HL-60 (cell line): ENCODE results near the gene SLC29A3.

Source experiments
- DNase-seq, 2 experiments: peaks; one replicate each; pipeline ENCODE4 v3.0.0-alpha.2; 2010 to 2020; ENCODE audit warnings: low read depth in 1 of 2, low spot score in 1 of 2
- H3K27ac ChIP-seq: fragments of 250-450 bp; sonication (Bioruptor Pico); replicated peaks from 2 replicates; pipeline ENCODE4 v1.5.1; 2020; ENCODE audit warnings: mild to moderate bottlenecking, moderate library complexity
- H3K27me3 ChIP-seq: fragments of 250-450 bp; sonication (Bioruptor Pico); 2 replicates; pipeline ENCODE4 v1.5.1; 2021; ENCODE audit warnings: mild to moderate bottlenecking, moderate library complexity; ENCODE audit not compliant: insufficient read depth, poor library complexity, severe bottlenecking
- H3K4me3 ChIP-seq: replicated peaks from 2 replicates; pipeline ENCODE4 v1.5.1; 2011; ENCODE audit warnings: mild to moderate bottlenecking, control low read depth, low read length; ENCODE audit not compliant: insufficient read depth
- GABPA ChIP-seq: IDR thresholded peaks from 2 replicates; pipeline ENCODE4 v1.6.1; 2012; ENCODE audit warnings: low read depth
- POLR2AphosphoS5 ChIP-seq: IDR thresholded peaks from 2 replicates; pipeline ENCODE4 v1.6.1; 2012; ENCODE audit warnings: low read depth
- SPI1 ChIP-seq: IDR thresholded peaks from 2 replicates; pipeline ENCODE4 v1.6.1; 2012; ENCODE audit warnings: low read depth, mild to moderate bottlenecking, borderline replicate concordance
- TF ChIP-seq, protein P1 (sequence below): IDR thresholded peaks from one replicate; pipeline ENCODE4 v1.5.1; 2011; ENCODE audit warnings: low read length, control low read depth, inconsistent platforms; ENCODE audit not compliant: insufficient read depth
- TF ChIP-seq, protein P2 (sequence below): IDR thresholded peaks from 2 replicates; pipeline ENCODE4 v1.6.1; 2012; ENCODE audit warnings: low read depth; ENCODE audit not compliant: insufficient replicate concordance

The SLC29A3 gene

DNA sequence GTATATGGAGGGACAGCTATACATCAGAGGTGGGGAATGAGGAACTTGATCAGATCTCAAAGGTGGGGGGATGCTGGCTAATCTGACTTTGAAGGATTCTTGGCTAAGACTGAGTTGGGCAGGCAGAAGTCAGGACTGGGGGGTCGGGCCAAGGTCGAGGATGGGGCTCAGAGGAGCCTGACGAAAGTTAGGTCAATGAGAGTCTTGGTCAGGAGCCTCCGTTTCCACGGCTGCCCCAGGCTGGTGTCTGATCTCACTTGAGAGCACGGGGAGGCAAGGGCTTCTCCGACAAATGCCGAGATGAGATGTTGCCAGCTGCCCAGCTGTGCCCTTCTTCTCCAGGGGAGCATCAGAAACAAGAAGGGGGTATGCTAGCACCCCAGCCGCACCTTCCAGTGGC lies 5.7 kb downstream of the SLC29A3 start:
- Histone ChIP-seq H3K4me3 (no peak overlapping the region), H3K27ac (no peak overlapping the region), H3K27me3 (no peaks in the 10 kb centered on the region)
- TF ChIP-seq, protein P1, sequence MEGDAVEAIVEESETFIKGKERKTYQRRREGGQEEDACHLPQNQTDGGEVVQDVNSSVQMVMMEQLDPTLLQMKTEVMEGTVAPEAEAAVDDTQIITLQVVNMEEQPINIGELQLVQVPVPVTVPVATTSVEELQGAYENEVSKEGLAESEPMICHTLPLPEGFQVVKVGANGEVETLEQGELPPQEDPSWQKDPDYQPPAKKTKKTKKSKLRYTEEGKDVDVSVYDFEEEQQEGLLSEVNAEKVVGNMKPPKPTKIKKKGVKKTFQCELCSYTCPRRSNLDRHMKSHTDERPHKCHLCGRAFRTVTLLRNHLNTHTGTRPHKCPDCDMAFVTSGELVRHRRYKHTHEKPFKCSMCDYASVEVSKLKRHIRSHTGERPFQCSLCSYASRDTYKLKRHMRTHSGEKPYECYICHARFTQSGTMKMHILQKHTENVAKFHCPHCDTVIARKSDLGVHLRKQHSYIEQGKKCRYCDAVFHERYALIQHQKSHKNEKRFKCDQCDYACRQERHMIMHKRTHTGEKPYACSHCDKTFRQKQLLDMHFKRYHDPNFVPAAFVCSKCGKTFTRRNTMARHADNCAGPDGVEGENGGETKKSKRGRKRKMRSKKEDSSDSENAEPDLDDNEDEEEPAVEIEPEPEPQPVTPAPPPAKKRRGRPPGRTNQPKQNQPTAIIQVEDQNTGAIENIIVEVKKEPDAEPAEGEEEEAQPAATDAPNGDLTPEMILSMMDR, result no peak
- TF ChIP-seq GABPA (no peak), POLR2AphosphoS5 (no peak), SPI1 (no peak)
- TF ChIP-seq, protein P2, sequence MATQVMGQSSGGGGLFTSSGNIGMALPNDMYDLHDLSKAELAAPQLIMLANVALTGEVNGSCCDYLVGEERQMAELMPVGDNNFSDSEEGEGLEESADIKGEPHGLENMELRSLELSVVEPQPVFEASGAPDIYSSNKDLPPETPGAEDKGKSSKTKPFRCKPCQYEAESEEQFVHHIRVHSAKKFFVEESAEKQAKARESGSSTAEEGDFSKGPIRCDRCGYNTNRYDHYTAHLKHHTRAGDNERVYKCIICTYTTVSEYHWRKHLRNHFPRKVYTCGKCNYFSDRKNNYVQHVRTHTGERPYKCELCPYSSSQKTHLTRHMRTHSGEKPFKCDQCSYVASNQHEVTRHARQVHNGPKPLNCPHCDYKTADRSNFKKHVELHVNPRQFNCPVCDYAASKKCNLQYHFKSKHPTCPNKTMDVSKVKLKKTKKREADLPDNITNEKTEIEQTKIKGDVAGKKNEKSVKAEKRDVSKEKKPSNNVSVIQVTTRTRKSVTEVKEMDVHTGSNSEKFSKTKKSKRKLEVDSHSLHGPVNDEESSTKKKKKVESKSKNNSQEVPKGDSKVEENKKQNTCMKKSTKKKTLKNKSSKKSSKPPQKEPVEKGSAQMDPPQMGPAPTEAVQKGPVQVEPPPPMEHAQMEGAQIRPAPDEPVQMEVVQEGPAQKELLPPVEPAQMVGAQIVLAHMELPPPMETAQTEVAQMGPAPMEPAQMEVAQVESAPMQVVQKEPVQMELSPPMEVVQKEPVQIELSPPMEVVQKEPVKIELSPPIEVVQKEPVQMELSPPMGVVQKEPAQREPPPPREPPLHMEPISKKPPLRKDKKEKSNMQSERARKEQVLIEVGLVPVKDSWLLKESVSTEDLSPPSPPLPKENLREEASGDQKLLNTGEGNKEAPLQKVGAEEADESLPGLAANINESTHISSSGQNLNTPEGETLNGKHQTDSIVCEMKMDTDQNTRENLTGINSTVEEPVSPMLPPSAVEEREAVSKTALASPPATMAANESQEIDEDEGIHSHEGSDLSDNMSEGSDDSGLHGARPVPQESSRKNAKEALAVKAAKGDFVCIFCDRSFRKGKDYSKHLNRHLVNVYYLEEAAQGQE, result no peak
- no peak for DNase-seq

DNA sequence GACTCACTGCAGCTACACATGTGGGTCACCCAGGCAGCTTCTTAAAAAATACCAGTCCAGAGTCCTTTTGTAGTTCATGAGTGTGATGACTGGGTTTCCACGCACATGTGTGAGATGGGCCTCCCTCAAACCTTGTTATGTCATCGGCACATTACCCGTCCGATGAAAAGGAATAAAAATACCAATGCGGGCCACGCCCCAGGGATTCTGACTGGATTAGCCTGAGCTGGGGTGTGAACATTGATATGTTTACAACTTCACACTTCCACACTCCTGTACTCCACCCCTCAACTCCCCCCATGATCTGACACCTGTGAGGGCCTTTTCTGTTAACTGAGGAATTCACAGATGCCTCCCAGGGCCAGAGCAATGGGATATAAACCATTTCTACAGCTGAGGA lies 6.2 kb downstream of the SLC29A3 start:
- TF ChIP-seq, protein P1, result no peak
- TF ChIP-seq, protein P2, result no peak
- no peak for TF ChIP-seq SPI1
- TF ChIP-seq POLR2AphosphoS5, result no peak
- no peak for TF ChIP-seq GABPA
- no peak overlapping the region for H3K27ac ChIP-seq
- no peaks in the 10 kb centered on the region for H3K27me3 ChIP-seq
- no peak overlapping the region for H3K4me3 ChIP-seq
- no peak for DNase-seq

- no peak for DNase-seq
- no peak overlapping the region for H3K4me3 ChIP-seq
- H3K27me3 ChIP-seq, result no peaks in the 10 kb centered on the region
- TF ChIP-seq SPI1 (no peak), POLR2AphosphoS5 (no peak), GABPA (no peak)
- TF ChIP-seq, protein P1, result no peak
- TF ChIP-seq, protein P2, result no peak
- no peak overlapping the region for H3K27ac ChIP-seq
Observed at GRCh38 chr10:71326464-71326881, 7.4 kb downstream of the SLC29A3 start.
